A673 (cell line): ENCODE data around the gene RABGGTA. TPM values are rescaled to one million over a fixed set of nuclear protein-coding genes. Genes with fewer than 3 reads are reported as not detected.

Source experiments
- BruUV-seq: library from RNA; stranded (reverse); fragments of 400-500 nt; replicated peaks from 2 replicates; lab custom pipeline; 2021; lab: Mats Ljungman, UMichigan
- CTCF ChIA-PET: fragments of 300-600 bp; sonication (Branson Sonifier 250); formaldehyde crosslinking; loops from one replicate; lab custom pipeline; 2022; ENCODE audit warnings: antibody characterized with exemption; lab: Charles Lee
- POLR2A ChIA-PET: fragments of 300-600 bp; sonication (Branson Sonifier 250); formaldehyde crosslinking; loops from one replicate; lab custom pipeline; 2022; ENCODE audit warnings: antibody characterized with exemption; ENCODE audit not compliant: low non-redundant PET; lab: Charles Lee
- DNase-seq: peaks from one replicate; pipeline ENCODE4 v3.0.0-alpha.2; 2015; ENCODE audit warnings: low spot score
- H3K27ac ChIP-seq: fragments of 200-600 bp; sonication (generic); 2 replicates; pipeline ENCODE4 v1.5.1; 2016; ENCODE audit warnings: mixed run types, low read depth, mild to moderate bottlenecking, mixed read lengths, antibody characterized with exemption, low read length; ENCODE audit not compliant: poor library complexity, severe bottlenecking
- H3K27me3 ChIP-seq: fragments of 200-600 bp; sonication (generic); replicated peaks from 2 replicates; pipeline ENCODE4 v1.6.1; 2017; ENCODE audit warnings: mixed run types, low read depth, mild to moderate bottlenecking, mixed read lengths, antibody characterized with exemption, low read length; ENCODE audit not compliant: insufficient read depth, poor library complexity
- H3K36me3 ChIP-seq: fragments of 200-600 bp; sonication (generic); 2 replicates; pipeline ENCODE4 v1.6.1; 2016; ENCODE audit warnings: mixed run types, mild to moderate bottlenecking, mixed read lengths, antibody characterized with exemption, low read length; ENCODE audit not compliant: insufficient read depth, poor library complexity, severe bottlenecking
- H3K4me1 ChIP-seq: fragments of 200-600 bp; sonication (generic); 2 replicates; pipeline ENCODE4 v1.6.1; 2017; ENCODE audit warnings: mixed run types, mild to moderate bottlenecking, mixed read lengths, antibody characterized with exemption, low read length; ENCODE audit not compliant: insufficient read depth, poor library complexity, severe bottlenecking
- H3K4me3 ChIP-seq: fragments of 200-600 bp; sonication (generic); 2 replicates; pipeline ENCODE4 v1.5.1; 2016; ENCODE audit warnings: low read depth, mixed run types, mild to moderate bottlenecking, mixed read lengths, low read length; ENCODE audit not compliant: poor library complexity, severe bottlenecking
- H3K9me3 ChIP-seq: fragments of 200-600 bp; sonication (generic); 2 replicates; pipeline ENCODE4 v1.6.1; 2016; ENCODE audit warnings: mixed run types, low read depth, mild to moderate bottlenecking, mixed read lengths, antibody characterized with exemption, low read length; ENCODE audit not compliant: poor library complexity, severe bottlenecking
- CTCF ChIP-seq: fragments of 300-800, 200-600 bp; sonication (generic); conservative IDR thresholded peaks from 2 replicates; pipeline ENCODE4 v1.5.1; 2017; ENCODE audit warnings: low read depth, mild to moderate bottlenecking, antibody characterized with exemption, low read length, moderate library complexity, mixed read lengths
- EZH2 ChIP-seq: fragments of 200-600 bp; sonication (generic); IDR thresholded peaks from 2 replicates; pipeline ENCODE4 v1.6.1; 2017; ENCODE audit warnings: borderline replicate concordance, low read depth, mild to moderate bottlenecking, mixed read lengths, antibody characterized with exemption, low read length; ENCODE audit not compliant: poor library complexity, severe bottlenecking
- intact Hi-C: fragments of 100-400 bp; cut with micrococcal nuclease; formaldehyde crosslinking; loops from one replicate; pipeline ENCODE4 v1.10.0; 2022; ENCODE audit not compliant: unreplicated experiment
- total RNA-seq: library from RNA; stranded (reverse); gene quantifications from 2 replicates; pipeline ENCODE4 v1.2.3, GENCODE V29; 2021

RABGGTA gene
- total RNA-seq, 1 experiment from 2014 or later: 22.2 TPM

DNA sequence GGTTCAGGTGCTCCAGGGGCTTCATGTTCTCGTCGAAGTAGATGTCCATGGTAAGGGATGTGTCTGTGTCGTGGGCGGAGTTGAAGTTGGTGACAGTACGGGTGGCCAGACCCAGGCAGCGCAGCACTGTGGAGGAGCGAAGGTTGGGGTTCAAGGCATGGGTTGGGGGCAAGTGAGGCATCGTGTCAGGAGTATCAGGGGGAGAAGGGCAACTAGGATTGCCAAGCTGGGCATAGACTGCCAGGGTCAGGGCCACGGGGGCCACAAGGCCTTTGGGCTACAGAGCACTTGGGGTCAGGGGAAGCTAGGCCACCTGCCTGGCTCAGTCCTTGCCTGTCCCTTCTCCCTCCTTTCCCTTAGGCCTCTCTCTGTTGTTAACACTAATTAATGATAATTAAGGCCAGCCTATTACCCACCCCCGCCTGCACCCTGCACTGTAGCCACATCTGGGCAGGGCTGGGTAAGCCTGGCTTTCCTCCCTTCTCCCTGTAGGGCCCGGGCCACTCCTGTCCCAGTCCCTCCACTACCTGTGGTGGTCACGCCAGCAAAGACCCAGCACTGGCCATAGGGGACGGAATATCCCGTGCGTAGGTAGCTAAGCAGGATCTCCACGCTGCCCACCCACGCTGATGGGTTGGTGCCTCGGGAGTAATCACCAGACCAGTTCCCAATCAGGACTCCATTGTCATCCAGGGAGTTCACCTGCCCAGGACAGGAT lies 12.7 kb downstream of the RABGGTA start:
- CTCF ChIA-PET: no interaction called here

DNA sequence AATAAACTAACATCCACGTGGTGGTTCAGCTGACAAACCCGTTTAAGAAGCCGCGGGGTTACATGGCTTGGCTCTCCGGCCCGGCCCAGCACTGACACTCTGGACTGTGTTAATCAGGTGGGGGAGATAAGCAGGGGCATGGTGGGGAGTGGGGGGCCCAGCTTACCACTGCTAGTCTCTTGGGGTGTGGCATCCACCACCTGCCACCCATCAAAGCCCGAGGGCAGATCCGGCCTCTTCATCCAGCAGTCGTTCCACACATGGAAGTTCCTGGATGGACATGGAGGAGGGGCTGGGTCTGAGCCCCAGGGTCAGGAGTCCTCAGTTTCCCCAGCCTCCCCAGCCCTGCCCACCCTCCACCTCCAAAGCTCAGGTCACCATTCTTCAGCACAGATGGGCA lies 13.3 kb downstream of the RABGGTA start:
- no peaks in the 10 kb centered on the region for H3K9me3 ChIP-seq
- DNase-seq: no peak
- H3K4me1 ChIP-seq: no peaks in the 10 kb centered on the region
- ChIA-PET POLR2A (no interaction called here), CTCF (no interaction called here)
- BruUV-seq: no TSS peak
- no peak overlapping the region for H3K27ac ChIP-seq
- H3K36me3 ChIP-seq: no peaks in the 10 kb centered on the region
- H3K4me3 ChIP-seq: no peak overlapping the region
- no peak for TF ChIP-seq CTCF
- intact Hi-C loops: no loop called here
- no peaks in the 10 kb centered on the region for H3K27me3 ChIP-seq

More for the DNA sequence above, 12.7 kb downstream of the RABGGTA start:
- no peak overlapping the region for H3K4me3 ChIP-seq
- no peaks in the 10 kb centered on the region for H3K27me3 ChIP-seq
- POLR2A ChIA-PET: no interaction called here
- no peaks in the 10 kb centered on the region for H3K9me3 ChIP-seq
- H3K36me3 ChIP-seq: no peaks in the 10 kb centered on the region
- no TSS peak for BruUV-seq
- no peak overlapping the region for H3K27ac ChIP-seq
- intact Hi-C loops: no loop called here
- DNase-seq: no peak
- no peaks in the 10 kb centered on the region for H3K4me1 ChIP-seq
- no peak for TF ChIP-seq CTCF
- no peak for TF ChIP-seq EZH2

- Histone ChIP-seq H3K27me3 (no peaks in the 10 kb centered on the region), H3K27ac (no peak overlapping the region), H3K4me1 (no peaks in the 10 kb centered on the region), H3K4me3 (no peak overlapping the region), H3K9me3 (no peaks in the 10 kb centered on the region), H3K36me3 (no peaks in the 10 kb centered on the region)
- no peak for TF ChIP-seq CTCF
- no peak for TF ChIP-seq EZH2
- no peak for DNase-seq
- POLR2A ChIA-PET: no interaction called here
- intact Hi-C loops: no loop called here
- no TSS peak for BruUV-seq
- CTCF ChIA-PET: no interaction called here
Observed at GRCh38 chr14:24256960-24257359, 14.4 kb downstream of the RABGGTA start.
